Panc1 (cell line): ENCODE measurements around the gene SCARB2. TPM values are rescaled to one million over a fixed set of nuclear protein-coding genes. Genes with fewer than 3 reads are reported as not detected.

Experiments used
- ATAC-seq: fragments of 200-7000 bp; cut with Tn5 transposase; 2 replicates; pipeline ENCODE4 v1.9.1; 2020; ENCODE audit warnings: mild to moderate bottlenecking, moderate library complexity
- BruUV-seq: library from RNA; stranded (reverse); fragments of 400-500 nt; replicated peaks from 2 replicates; lab custom pipeline; 2021; lab: Mats Ljungman, UMichigan
- CTCF ChIA-PET: fragments of 300-600 bp; sonication (Branson Sonifier 250); formaldehyde crosslinking; loops from one replicate; lab custom pipeline; 2022; ENCODE audit warnings: antibody characterized with exemption; lab: Charles Lee
- POLR2A ChIA-PET: fragments of 300-600 bp; sonication (Branson Sonifier 250); formaldehyde crosslinking; loops from one replicate; lab custom pipeline; 2022; ENCODE audit warnings: antibody characterized with exemption; lab: Charles Lee
- DNase-seq: peaks from one replicate; pipeline ENCODE4 v3.0.0-alpha.2; 2010; ENCODE audit warnings: low read depth, low spot score
- H3K27ac ChIP-seq: 2 replicates; pipeline ENCODE4 v1.5.1; 2011; ENCODE audit warnings: mild to moderate bottlenecking, low read length, inconsistent platforms
- H3K27me3 ChIP-seq: fragments of 200-500 bp; sonication (Bioruptor generic); 2 replicates; pipeline ENCODE4 v1.6.0; 2014; ENCODE audit warnings: low read length, inconsistent platforms; ENCODE audit not compliant: control insufficient read depth, insufficient read depth
- H3K36me3 ChIP-seq: fragments of 200-500 bp; sonication (Bioruptor generic); 2 replicates; pipeline ENCODE4 v1.5.1; 2014; ENCODE audit warnings: inconsistent platforms, mild to moderate bottlenecking, low read length, moderate library complexity; ENCODE audit not compliant: control insufficient read depth, insufficient read depth
- H3K4me1 ChIP-seq: 2 replicates; pipeline ENCODE4 v1.5.1; 2011; ENCODE audit warnings: inconsistent platforms, mild to moderate bottlenecking, low read length, moderate library complexity; ENCODE audit not compliant: control insufficient read depth, insufficient read depth
- H3K4me3 ChIP-seq, 2 experiments: 2 replicates each; pipeline ENCODE4 v1.5.1; 2011 to 2012; ENCODE audit warnings: low read depth in 2 of 2, low read length in 2 of 2, mild to moderate bottlenecking in 2 of 2, inconsistent platforms in 1 of 2, moderate library complexity in 1 of 2
- H3K9me3 ChIP-seq: fragments of 200-500 bp; sonication (Bioruptor generic); 2 replicates; pipeline ENCODE4 v1.5.1; 2014; ENCODE audit warnings: low read depth, mild to moderate bottlenecking, inconsistent platforms, low read length, moderate library complexity; ENCODE audit not compliant: control insufficient read depth, insufficient read depth
- POLR2AphosphoS5 ChIP-seq: IDR thresholded peaks from 2 replicates; pipeline ENCODE4 v1.6.1; 2012; ENCODE audit warnings: mild to moderate bottlenecking, low read depth, low read length, moderate library complexity
- SIN3A ChIP-seq: IDR thresholded peaks from 2 replicates; pipeline ENCODE4 v1.6.1; 2012; ENCODE audit warnings: low read depth, mild to moderate bottlenecking, low read length, moderate library complexity, borderline replicate concordance; ENCODE audit not compliant: insufficient read depth
- TCF7L2 ChIP-seq: IDR thresholded peaks from 2 replicates; pipeline ENCODE4 v1.6.1; 2011; ENCODE audit warnings: mild to moderate bottlenecking, low read depth, low read length, inconsistent platforms
- in situ Hi-C: cut with HindIII; loops from 2 replicates; pipeline ENCODE4 v1.10.0; 2016; ENCODE audit warnings: low sequenced_read_pairs, low pct_unique_long_range_greater_than_20kb
- intact Hi-C: fragments of 100-400 bp; cut with micrococcal nuclease; formaldehyde crosslinking; loops from one replicate; pipeline ENCODE4 v1.10.0; 2022; ENCODE audit not compliant: unreplicated experiment
- total RNA-seq: library from RNA; stranded (reverse); gene quantifications from one replicate; pipeline ENCODE4 v1.2.1, GENCODE V29; 2021; ENCODE audit not compliant: unreplicated experiment
- TF ChIP-seq, protein P1 (sequence below): fragments of 450-650 bp; IDR thresholded peaks from 2 replicates; pipeline ENCODE4 v1.5.1; 2017; ENCODE audit warnings: mild to moderate bottlenecking
- TF ChIP-seq, protein P2 (sequence below), 2 experiments: IDR thresholded peaks; 2 replicates each; pipeline ENCODE4 v1.6.1; 2011 to 2012; ENCODE audit warnings: low read depth in 2 of 2, control low read depth in 1 of 2, low read length in 1 of 2, mild to moderate bottlenecking in 1 of 2, moderate library complexity in 1 of 2; ENCODE audit not compliant: insufficient read depth in 1 of 2

SCARB2 gene
- total RNA-seq, 1 experiment from 2014 or later, result 59.4 TPM

- TF ChIP-seq, protein P1, sequence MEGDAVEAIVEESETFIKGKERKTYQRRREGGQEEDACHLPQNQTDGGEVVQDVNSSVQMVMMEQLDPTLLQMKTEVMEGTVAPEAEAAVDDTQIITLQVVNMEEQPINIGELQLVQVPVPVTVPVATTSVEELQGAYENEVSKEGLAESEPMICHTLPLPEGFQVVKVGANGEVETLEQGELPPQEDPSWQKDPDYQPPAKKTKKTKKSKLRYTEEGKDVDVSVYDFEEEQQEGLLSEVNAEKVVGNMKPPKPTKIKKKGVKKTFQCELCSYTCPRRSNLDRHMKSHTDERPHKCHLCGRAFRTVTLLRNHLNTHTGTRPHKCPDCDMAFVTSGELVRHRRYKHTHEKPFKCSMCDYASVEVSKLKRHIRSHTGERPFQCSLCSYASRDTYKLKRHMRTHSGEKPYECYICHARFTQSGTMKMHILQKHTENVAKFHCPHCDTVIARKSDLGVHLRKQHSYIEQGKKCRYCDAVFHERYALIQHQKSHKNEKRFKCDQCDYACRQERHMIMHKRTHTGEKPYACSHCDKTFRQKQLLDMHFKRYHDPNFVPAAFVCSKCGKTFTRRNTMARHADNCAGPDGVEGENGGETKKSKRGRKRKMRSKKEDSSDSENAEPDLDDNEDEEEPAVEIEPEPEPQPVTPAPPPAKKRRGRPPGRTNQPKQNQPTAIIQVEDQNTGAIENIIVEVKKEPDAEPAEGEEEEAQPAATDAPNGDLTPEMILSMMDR, result no peak
- TF ChIP-seq, protein P2, sequence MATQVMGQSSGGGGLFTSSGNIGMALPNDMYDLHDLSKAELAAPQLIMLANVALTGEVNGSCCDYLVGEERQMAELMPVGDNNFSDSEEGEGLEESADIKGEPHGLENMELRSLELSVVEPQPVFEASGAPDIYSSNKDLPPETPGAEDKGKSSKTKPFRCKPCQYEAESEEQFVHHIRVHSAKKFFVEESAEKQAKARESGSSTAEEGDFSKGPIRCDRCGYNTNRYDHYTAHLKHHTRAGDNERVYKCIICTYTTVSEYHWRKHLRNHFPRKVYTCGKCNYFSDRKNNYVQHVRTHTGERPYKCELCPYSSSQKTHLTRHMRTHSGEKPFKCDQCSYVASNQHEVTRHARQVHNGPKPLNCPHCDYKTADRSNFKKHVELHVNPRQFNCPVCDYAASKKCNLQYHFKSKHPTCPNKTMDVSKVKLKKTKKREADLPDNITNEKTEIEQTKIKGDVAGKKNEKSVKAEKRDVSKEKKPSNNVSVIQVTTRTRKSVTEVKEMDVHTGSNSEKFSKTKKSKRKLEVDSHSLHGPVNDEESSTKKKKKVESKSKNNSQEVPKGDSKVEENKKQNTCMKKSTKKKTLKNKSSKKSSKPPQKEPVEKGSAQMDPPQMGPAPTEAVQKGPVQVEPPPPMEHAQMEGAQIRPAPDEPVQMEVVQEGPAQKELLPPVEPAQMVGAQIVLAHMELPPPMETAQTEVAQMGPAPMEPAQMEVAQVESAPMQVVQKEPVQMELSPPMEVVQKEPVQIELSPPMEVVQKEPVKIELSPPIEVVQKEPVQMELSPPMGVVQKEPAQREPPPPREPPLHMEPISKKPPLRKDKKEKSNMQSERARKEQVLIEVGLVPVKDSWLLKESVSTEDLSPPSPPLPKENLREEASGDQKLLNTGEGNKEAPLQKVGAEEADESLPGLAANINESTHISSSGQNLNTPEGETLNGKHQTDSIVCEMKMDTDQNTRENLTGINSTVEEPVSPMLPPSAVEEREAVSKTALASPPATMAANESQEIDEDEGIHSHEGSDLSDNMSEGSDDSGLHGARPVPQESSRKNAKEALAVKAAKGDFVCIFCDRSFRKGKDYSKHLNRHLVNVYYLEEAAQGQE (IDR thresholded peaks at IDR 0.05; ENCODE audit: insufficient read depth in 1 of 2, low read depth in 2 of 2, low read length in 1 of 2), result no peak
- no peak for TF ChIP-seq TCF7L2
- TF ChIP-seq POLR2AphosphoS5, result no peak
- Histone ChIP-seq H3K9me3 (no peaks in the 10 kb centered on the region), H3K36me3 (no peaks in the 10 kb centered on the region), H3K4me3 (no peak overlapping the region), H3K4me1 (peaks cover 12% of the 10 kb centered on the region), H3K27ac (no peak overlapping the region), H3K27me3 (no peaks in the 10 kb centered on the region)
- ChIA-PET CTCF (no interaction called here), POLR2A (no interaction called here)
- no peak for DNase-seq
- intact Hi-C loops, result no loop called here
- in situ Hi-C loops, result no loop called here
- no TSS peak for BruUV-seq
- ATAC-seq, result no peak
These were observed 8.7 kb downstream of the SCARB2 start for GRCh38 chr4:76204936-76205335.

- BruUV-seq, result no TSS peak
- Histone ChIP-seq H3K27me3 (no peaks in the 10 kb centered on the region), H3K4me1 (peaks cover 13% of the 10 kb centered on the region; the same call in 1 of the 2 replicates), H3K27ac (no peak overlapping the region), H3K36me3 (no peaks in the 10 kb centered on the region), H3K9me3 (no peaks in the 10 kb centered on the region), H3K4me3 (no peak overlapping the region)
- intact Hi-C loops (no loop called here), in situ Hi-C loops (no loop called here)
- no peak for DNase-seq
- ChIA-PET CTCF (no interaction called here), POLR2A (no interaction called here)
- ATAC-seq, result no peak
- TF ChIP-seq POLR2AphosphoS5, result no peak
- no peak for TF ChIP-seq TCF7L2
- no peak for TF ChIP-seq SIN3A
- TF ChIP-seq, protein P2 (IDR thresholded peaks at IDR 0.05; ENCODE audit: insufficient read depth in 1 of 2, low read depth in 2 of 2, low read length in 1 of 2), result no peak
These were observed 10.1 kb downstream of the SCARB2 start for GRCh38 chr4:76203541-76203940.
